Measurements from ENCODE around the gene ARHGEF25.
"Not testable (repeated sequence)": the region's sequence is repeated elsewhere in the genome, so short reads cannot be mapped to it uniquely, and the experiment has no call there.

Gene ARHGEF25

DNA sequence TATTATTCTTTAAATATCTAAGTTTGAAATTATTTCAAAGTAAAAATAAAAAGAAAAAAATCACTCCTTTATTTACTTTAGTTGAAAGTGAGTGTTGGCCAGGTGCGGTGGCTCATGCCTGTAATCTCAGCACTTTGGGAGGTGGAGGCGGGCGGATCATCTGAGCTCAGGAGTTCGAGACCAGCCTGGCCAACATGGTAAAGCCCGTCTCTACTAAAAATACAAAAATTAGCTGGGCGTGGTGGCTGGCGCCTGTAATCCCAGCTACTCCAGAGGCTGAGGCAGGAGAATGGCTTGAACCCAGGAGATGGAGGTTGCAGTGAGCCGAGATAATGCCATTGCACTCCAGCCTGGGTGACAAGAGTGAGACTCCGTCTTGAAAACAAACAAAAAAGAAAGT, 25.5 kb downstream of the ARHGEF25 start:
- not testable (repeated sequence) for H3K27ac ChIP-seq (ENCODE audit: low read depth, low read length); H3K9ac ChIP-seq (ENCODE audit: low read length); H3K4me3 ChIP-seq (ENCODE audit: low read depth in 1 of 2, low read length in 2 of 2); H3K36me3 ChIP-seq (ENCODE audit: insufficient read depth, low read length); H3K4me1 ChIP-seq (ENCODE audit: insufficient read depth, low read length); H3K9me3 ChIP-seq (ENCODE audit: low read length)
- H3K27me3 ChIP-seq (ENCODE audit: control insufficient read depth in 1 of 2, insufficient read depth in 2 of 2, low read length in 2 of 2), result peaks cover 5 to 13% of the 10 kb centered on the region in 2 donors

- Histone ChIP-seq H3K9ac (ENCODE audit: low read length) (no peak overlapping the region), H3K27ac (ENCODE audit: low read depth, low read length) (no peak overlapping the region), H3K36me3 (ENCODE audit: insufficient read depth, low read length) (no peaks in the 10 kb centered on the region), H3K4me1 (ENCODE audit: insufficient read depth, low read length) (no peaks in the 10 kb centered on the region), H3K4me3 (ENCODE audit: low read depth in 1 of 2, low read length in 2 of 2) (no peak overlapping the region), H3K9me3 (ENCODE audit: low read length) (no peaks in the 10 kb centered on the region), H3K27me3 (ENCODE audit: control insufficient read depth in 1 of 2, insufficient read depth in 2 of 2, low read length in 2 of 2) (peaks cover 5 to 6% of the 10 kb centered on the region in 2 donors)
Measured at GRCh38 chr12:57637364-57637763, 26.1 kb downstream of the ARHGEF25 start.

DNA sequence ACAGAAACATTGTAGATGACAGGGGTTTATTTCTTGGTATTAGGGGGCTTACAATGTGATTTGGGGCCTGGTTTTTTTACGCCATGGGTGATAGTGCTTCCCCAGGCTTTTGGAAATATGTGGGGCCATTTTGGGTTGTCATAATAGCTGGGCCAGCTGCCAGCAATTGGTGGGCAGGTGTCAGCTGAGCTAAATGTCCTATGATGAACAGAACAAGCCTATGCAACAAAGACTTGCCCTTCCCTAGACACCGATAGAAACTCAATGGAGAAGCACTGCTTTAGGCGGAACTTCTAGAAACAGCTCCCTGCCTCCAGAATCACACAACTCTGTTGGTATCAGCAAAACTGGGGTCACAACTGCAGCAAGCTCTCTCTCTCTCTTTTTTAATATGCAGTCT, 26.9 kb downstream of the ARHGEF25 start:
- Histone ChIP-seq H3K36me3 (ENCODE audit: insufficient read depth, low read length) (no peaks in the 10 kb centered on the region), H3K9ac (ENCODE audit: low read length) (no peak overlapping the region), H3K4me1 (ENCODE audit: insufficient read depth, low read length) (no peaks in the 10 kb centered on the region), H3K27ac (ENCODE audit: low read depth, low read length) (no peak overlapping the region), H3K9me3 (ENCODE audit: low read length) (no peaks in the 10 kb centered on the region), H3K27me3 (ENCODE audit: control insufficient read depth in 1 of 2, insufficient read depth in 2 of 2, low read length in 2 of 2) (peaks cover 0 to 5% of the 10 kb centered on the region in 2 donors), H3K4me3 (ENCODE audit: low read depth in 1 of 2, low read length in 2 of 2) (no peak overlapping the region)

GRCh38 chr12:57640175-57641042, 29.2 kb downstream of the ARHGEF25 start:
- H3K36me3 ChIP-seq (ENCODE audit: insufficient read depth, low read length), result no peaks in the 10 kb centered on the region
- no peak overlapping the region for H3K9ac ChIP-seq (ENCODE audit: low read length)
- H3K27me3 ChIP-seq (ENCODE audit: control insufficient read depth in 1 of 2, insufficient read depth in 2 of 2, low read length in 2 of 2), result no peaks in the 10 kb centered on the region
- no peak overlapping the region for H3K27ac ChIP-seq (ENCODE audit: low read depth, low read length)
- H3K4me3 ChIP-seq (ENCODE audit: low read depth in 1 of 2, low read length in 2 of 2), result no peak overlapping the region
- H3K4me1 ChIP-seq (ENCODE audit: insufficient read depth, low read length), result no peaks in the 10 kb centered on the region
- no peaks in the 10 kb centered on the region for H3K9me3 ChIP-seq (ENCODE audit: low read length)

DNA sequence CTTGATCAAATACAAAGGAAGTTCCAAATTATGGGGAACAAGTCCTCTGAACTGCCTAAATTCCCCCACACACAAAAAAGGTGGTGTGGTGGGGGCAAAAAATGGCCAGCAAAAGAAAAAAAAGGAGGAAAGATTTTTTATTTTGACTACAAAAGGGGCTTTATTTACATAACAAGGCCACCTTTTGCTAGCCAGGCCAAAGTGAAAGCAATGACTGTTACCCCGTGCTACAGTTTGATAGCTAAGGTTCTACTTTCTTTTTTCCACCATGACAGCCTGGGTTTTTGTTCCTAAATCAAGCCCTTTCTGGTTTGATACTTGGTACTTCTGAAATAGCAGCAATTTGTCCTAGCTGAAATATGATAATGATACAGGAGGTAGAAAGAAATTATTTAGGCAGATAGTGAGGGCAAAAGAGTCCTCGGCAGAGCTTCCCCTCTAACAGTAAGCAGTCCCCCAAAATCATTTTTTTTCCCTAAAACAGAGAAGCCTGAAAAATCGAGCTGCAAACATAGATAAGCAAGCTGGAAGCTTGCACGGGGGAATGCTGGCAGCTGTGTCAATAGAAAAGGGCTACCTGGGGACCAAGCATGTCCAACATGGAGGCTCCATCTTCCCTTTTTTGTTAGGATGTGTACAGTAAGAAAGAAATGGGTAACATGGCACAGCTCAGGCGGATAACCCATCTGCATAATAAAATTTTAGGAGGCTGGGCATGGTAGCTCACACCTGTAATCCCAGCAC, 30.6 kb downstream of the ARHGEF25 start:
- no peaks in the 10 kb centered on the region for H3K9me3 ChIP-seq (ENCODE audit: low read length)
- H3K9ac ChIP-seq (ENCODE audit: low read length), result no peak overlapping the region
- no peak overlapping the region for H3K27ac ChIP-seq (ENCODE audit: low read depth, low read length)
- H3K36me3 ChIP-seq (ENCODE audit: insufficient read depth, low read length), result no peaks in the 10 kb centered on the region
- H3K4me1 ChIP-seq (ENCODE audit: insufficient read depth, low read length), result no peaks in the 10 kb centered on the region
- H3K4me3 ChIP-seq (ENCODE audit: low read depth in 1 of 2, low read length in 2 of 2), result no peak overlapping the region
- no peaks in the 10 kb centered on the region for H3K27me3 ChIP-seq (ENCODE audit: control insufficient read depth in 1 of 2, insufficient read depth in 2 of 2, low read length in 2 of 2)

DNA sequence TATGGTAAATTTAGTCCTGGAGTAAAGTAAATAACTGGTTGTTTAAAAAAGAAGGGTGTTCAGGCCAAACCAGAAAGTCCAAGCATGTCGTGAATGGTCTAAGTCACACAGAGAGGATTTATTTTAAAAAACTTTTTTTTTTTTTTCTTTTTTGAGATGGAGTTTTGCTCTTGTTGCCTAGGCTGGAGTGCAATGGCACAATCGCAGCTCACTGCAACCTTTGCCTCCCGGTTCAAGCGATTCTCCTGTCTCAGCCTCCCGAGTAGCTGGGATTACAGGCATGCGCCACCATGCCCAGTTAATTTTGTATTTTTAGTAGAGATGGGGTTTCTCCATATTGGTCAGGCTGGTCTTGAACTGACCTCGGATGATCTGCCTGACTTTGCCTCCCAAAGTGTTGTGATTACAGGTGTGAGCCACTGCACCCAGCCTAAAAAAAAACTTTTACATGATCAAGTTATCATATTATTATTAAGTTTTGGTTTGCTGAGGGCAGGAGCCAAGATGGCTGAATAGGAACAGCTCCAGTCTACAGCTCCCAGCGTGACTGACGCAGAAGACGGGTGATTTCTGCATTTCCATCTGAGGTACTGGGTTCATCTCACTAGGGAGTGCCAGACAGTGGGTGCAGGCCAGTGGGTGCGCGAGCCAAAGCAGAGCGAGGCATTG, 34.9 kb downstream of the ARHGEF25 start:
- not testable (repeated sequence) for H3K9ac ChIP-seq (ENCODE audit: low read length); H3K36me3 ChIP-seq (ENCODE audit: insufficient read depth, low read length); H3K9me3 ChIP-seq (ENCODE audit: low read length); H3K27me3 ChIP-seq (ENCODE audit: control insufficient read depth in 1 of 2, insufficient read depth in 2 of 2, low read length in 2 of 2); H3K4me3 ChIP-seq (ENCODE audit: low read depth in 1 of 2, low read length in 2 of 2); H3K4me1 ChIP-seq (ENCODE audit: insufficient read depth, low read length); H3K27ac ChIP-seq (ENCODE audit: low read depth, low read length)

DNA sequence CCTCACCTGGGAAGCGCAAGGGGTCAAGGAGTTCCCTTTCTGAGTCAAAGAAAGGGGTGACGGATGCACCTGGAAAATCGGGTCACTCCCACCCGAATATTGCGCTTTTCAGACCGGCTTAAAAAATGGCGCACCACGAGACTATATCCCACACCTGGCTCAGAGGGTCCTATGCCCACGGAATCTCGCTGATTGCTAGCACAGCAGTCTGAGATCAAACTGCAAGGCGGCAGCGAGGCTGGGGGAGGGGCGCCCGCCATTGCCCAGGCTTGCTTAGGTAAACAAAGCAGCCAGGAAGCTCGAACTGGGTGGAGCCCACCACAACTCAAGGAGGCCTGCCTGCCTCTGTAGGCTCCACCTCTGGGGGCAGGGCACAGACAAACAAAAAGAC, 35.4 kb downstream of the ARHGEF25 start:
- not testable (repeated sequence) for H3K4me1 ChIP-seq (ENCODE audit: insufficient read depth, low read length); H3K27me3 ChIP-seq (ENCODE audit: control insufficient read depth in 1 of 2, insufficient read depth in 2 of 2, low read length in 2 of 2); H3K4me3 ChIP-seq (ENCODE audit: low read depth in 1 of 2, low read length in 2 of 2); H3K9ac ChIP-seq (ENCODE audit: low read length); H3K27ac ChIP-seq (ENCODE audit: low read depth, low read length); H3K36me3 ChIP-seq (ENCODE audit: insufficient read depth, low read length); H3K9me3 ChIP-seq (ENCODE audit: low read length)

DNA sequence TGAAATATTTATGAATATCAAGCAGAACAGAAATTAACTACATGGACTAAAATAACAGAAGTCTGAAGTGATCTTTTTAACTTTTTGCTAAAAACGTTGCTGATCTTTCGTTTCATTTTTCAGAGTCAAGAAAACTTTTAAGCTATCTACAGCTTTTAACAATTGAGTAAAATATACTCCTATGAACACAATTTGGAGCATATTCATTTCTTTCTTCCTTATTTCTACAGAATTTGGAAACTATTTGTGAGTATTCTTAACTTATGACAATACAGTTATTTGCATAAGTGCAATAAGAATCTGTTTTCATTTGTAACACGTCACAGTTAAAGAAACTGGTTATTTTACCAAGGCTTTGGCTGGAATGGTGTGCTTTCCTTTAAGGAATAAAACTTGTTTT, 42.8 kb downstream of the ARHGEF25 start:
- Histone ChIP-seq H3K27ac (ENCODE audit: low read depth, low read length) (no peak overlapping the region), H3K36me3 (ENCODE audit: insufficient read depth, low read length) (no peaks in the 10 kb centered on the region), H3K9ac (ENCODE audit: low read length) (no peak overlapping the region), H3K4me1 (ENCODE audit: insufficient read depth, low read length) (peaks cover 4% of the 10 kb centered on the region), H3K27me3 (ENCODE audit: control insufficient read depth in 1 of 2, insufficient read depth in 2 of 2, low read length in 2 of 2) (no peaks in the 10 kb centered on the region), H3K9me3 (ENCODE audit: low read length) (no peaks in the 10 kb centered on the region), H3K4me3 (ENCODE audit: low read depth in 1 of 2, low read length in 2 of 2) (no peak overlapping the region)

- Histone ChIP-seq H3K4me1 (ENCODE audit: insufficient read depth, low read length) (peaks cover 4% of the 10 kb centered on the region), H3K27me3 (ENCODE audit: control insufficient read depth in 1 of 2, insufficient read depth in 2 of 2, low read length in 2 of 2) (no peaks in the 10 kb centered on the region), H3K36me3 (ENCODE audit: insufficient read depth, low read length) (no peaks in the 10 kb centered on the region), H3K9me3 (ENCODE audit: low read length) (no peaks in the 10 kb centered on the region), H3K27ac (ENCODE audit: low read depth, low read length) (no peak overlapping the region), H3K9ac (ENCODE audit: low read length) (no peak overlapping the region), H3K4me3 (ENCODE audit: low read depth in 1 of 2, low read length in 2 of 2) (no peak overlapping the region)
Measured at GRCh38 chr12:57655541-57656240, 44.5 kb downstream of the ARHGEF25 start.

- not testable (repeated sequence) for H3K4me3 ChIP-seq (ENCODE audit: low read depth in 1 of 2, low read length in 2 of 2); H3K27me3 ChIP-seq (ENCODE audit: control insufficient read depth in 1 of 2, insufficient read depth in 2 of 2, low read length in 2 of 2); H3K9ac ChIP-seq (ENCODE audit: low read length); H3K27ac ChIP-seq (ENCODE audit: low read depth, low read length); H3K36me3 ChIP-seq (ENCODE audit: insufficient read depth, low read length); H3K9me3 ChIP-seq (ENCODE audit: low read length); H3K4me1 ChIP-seq (ENCODE audit: insufficient read depth, low read length)
Measured at GRCh38 chr12:57656408-57656807, 45.2 kb downstream of the ARHGEF25 start.

- no peak overlapping the region for H3K4me3 ChIP-seq (ENCODE audit: low read depth in 1 of 2, low read length in 2 of 2)
- no peak overlapping the region for H3K27ac ChIP-seq (ENCODE audit: low read depth, low read length)
- no peaks in the 10 kb centered on the region for H3K27me3 ChIP-seq (ENCODE audit: control insufficient read depth in 1 of 2, insufficient read depth in 2 of 2, low read length in 2 of 2)
- no peak overlapping the region for H3K9ac ChIP-seq (ENCODE audit: low read length)
- H3K9me3 ChIP-seq (ENCODE audit: low read length), result no peaks in the 10 kb centered on the region
- no peaks in the 10 kb centered on the region for H3K36me3 ChIP-seq (ENCODE audit: insufficient read depth, low read length)
- peaks cover 4% of the 10 kb centered on the region for H3K4me1 ChIP-seq (ENCODE audit: insufficient read depth, low read length)
Measured at GRCh38 chr12:57657744-57658143, 46.5 kb downstream of the ARHGEF25 start.
